Measurements from ENCODE around the gene HOXC4. TPM values are rescaled to one million over a fixed set of nuclear protein-coding genes. Genes with fewer than 3 reads are reported as not detected.

Gene HOXC4
- total and polyA plus RNA-seq, 2 donors (not counting 3 experiments of a cell fraction or from before 2014, with no cell fraction given): 0.06 to 0.58 TPM

DNA sequence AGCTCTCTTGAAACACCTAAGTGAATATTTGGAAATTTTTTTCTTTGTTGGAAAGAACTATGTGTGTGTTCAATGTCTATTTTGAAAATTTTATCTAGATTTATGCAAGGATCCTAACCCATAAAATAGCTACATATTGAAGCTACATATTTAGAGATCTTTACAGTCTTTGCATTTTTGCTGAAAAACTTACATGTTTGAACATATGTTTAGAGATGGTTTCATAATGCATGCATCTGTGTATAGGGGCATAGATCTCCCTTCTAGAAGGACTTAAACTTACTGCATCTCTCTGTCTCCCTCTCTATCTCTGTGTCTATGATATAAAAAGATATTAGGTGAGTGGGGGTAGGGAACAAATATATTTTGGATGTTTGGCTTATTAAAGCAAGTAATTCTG, 8.2 kb upstream of the HOXC4 start:
- POLR2A ChIA-PET: no interaction called here
- BruUV-seq (replicated peaks): no TSS peak

GRCh38 chr12:54045868-54046521, 7.6 kb upstream of the HOXC4 start:
- intact Hi-C loops (cut with micrococcal nuclease): no loop called here
- DNase-seq (ENCODE audit: low read depth, low spot score): no peak
- TF ChIP-seq EZH2 (IDR thresholded peaks at IDR 0.05; ENCODE audit: borderline replicate concordance, low read depth, low read length, severe bottlenecking): no peak
- TF ChIP-seq, protein P1, sequence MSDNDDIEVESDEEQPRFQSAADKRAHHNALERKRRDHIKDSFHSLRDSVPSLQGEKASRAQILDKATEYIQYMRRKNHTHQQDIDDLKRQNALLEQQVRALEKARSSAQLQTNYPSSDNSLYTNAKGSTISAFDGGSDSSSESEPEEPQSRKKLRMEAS (IDR thresholded peaks at IDR 0.05; ENCODE audit: insufficient read depth, insufficient read length): no peak
- no peak for TF ChIP-seq GATA2 (IDR thresholded peaks at IDR 0.05; ENCODE audit: insufficient read depth, insufficient read length, low read depth, low read length)
- TF ChIP-seq POLR2AphosphoS5 (IDR thresholded peaks at IDR 0.05; ENCODE audit: insufficient read depth, low read depth, low read length): no peak
- no peak for TF ChIP-seq POLR2A (IDR thresholded peaks at IDR 0.05; ENCODE audit: low read depth, low read length)
- no peak for TF ChIP-seq CTCF (IDR thresholded peaks at IDR 0.05; ENCODE audit: extremely low read depth in 1 of 2, insufficient read depth in 1 of 2, low read depth in 1 of 2, low read length in 2 of 2)
- TF ChIP-seq MYC (IDR thresholded peaks at IDR 0.05; ENCODE audit: low read depth, low read length): no peak
- no peak for TF ChIP-seq FOS (IDR thresholded peaks at IDR 0.05; ENCODE audit: borderline replicate concordance, insufficient read depth, low read length)
- TF ChIP-seq JUN (IDR thresholded peaks at IDR 0.05; ENCODE audit: borderline replicate concordance, insufficient read depth, insufficient read length, low read depth): no peak
- H3K4me2 ChIP-seq (ENCODE audit: insufficient read depth, low read length): no peak overlapping the region
- H3K79me2 ChIP-seq (ENCODE audit: control insufficient read depth, insufficient read depth, low read length): no peaks in the 10 kb centered on the region
- no peak overlapping the region for H2AFZ ChIP-seq (ENCODE audit: low read depth, low read length)
- no peak for FAIRE-seq
- no peaks in the 10 kb centered on the region for H4K20me1 ChIP-seq (replicated peaks; ENCODE audit: control insufficient read depth, extremely low read depth, insufficient read depth, low read length)
- H3K27me3 ChIP-seq (ENCODE audit: control insufficient read depth in 2 of 2, insufficient read depth in 2 of 2, low read length in 2 of 2): peaks cover 73 to 90% of the 10 kb centered on the region in 2 experiments
- CTCF ChIA-PET: interaction anchor here (0.9 to 1.1 kb wide), 2 partner anchors 8 to 14 kb away, joined by 3 to 4 read pairs; partner anchors contain the start of gene HOXC4
- H3K27ac ChIP-seq (ENCODE audit: insufficient read depth, low read depth, low read length): no peak overlapping the region
- dilution Hi-C loops (cut with MboI; ENCODE audit: extremely low pct_ligation_motif_present, low sequenced_read_pairs): no loop called here
- no peaks in the 10 kb centered on the region for H3K9me1 ChIP-seq (replicated peaks; ENCODE audit: control insufficient read depth, extremely low read depth, insufficient read depth, low read length)
- no peak overlapping the region for H3K9ac ChIP-seq (replicated peaks; ENCODE audit: extremely low read depth, insufficient read depth, low read length)
- no peak overlapping the region for H3K4me3 ChIP-seq (replicated peaks in 1 of 3; ENCODE audit: insufficient read depth in 1 of 3, low read depth in 1 of 3, low read length in 3 of 3)
- H3K4me1 ChIP-seq (ENCODE audit: control insufficient read depth, extremely low read depth, insufficient read depth, low read length): no peaks in the 10 kb centered on the region
- H3K9me3 ChIP-seq (replicated peaks; ENCODE audit: control insufficient read depth, insufficient read depth, low read length): no peaks in the 10 kb centered on the region
- H3K36me3 ChIP-seq (ENCODE audit: control insufficient read depth in 2 of 2, extremely low read depth in 1 of 2, insufficient read depth in 2 of 2, low read length in 2 of 2): no peaks in the 10 kb centered on the region
- no TSS peak for BruUV-seq (replicated peaks)
- POLR2A ChIA-PET: no interaction called here

More for the DNA sequence above, 8.2 kb upstream of the HOXC4 start:
- H3K27me3 ChIP-seq (ENCODE audit: control insufficient read depth in 2 of 2, insufficient read depth in 2 of 2, low read length in 2 of 2): peaks cover 71 to 88% of the 10 kb centered on the region in 2 experiments
- H3K79me2 ChIP-seq (ENCODE audit: control insufficient read depth, insufficient read depth, low read length): no peaks in the 10 kb centered on the region
- CTCF ChIA-PET: interaction anchor here (0.6 to 1.1 kb wide), 3 partner anchors 9 to 17 kb away, joined by 3 to 4 read pairs (median 4); partner anchors contain the start of gene HOXC4
- no peak overlapping the region for H3K9ac ChIP-seq (replicated peaks; ENCODE audit: extremely low read depth, insufficient read depth, low read length)
- no peaks in the 10 kb centered on the region for H3K4me1 ChIP-seq (ENCODE audit: control insufficient read depth, extremely low read depth, insufficient read depth, low read length)
- no peaks in the 10 kb centered on the region for H3K36me3 ChIP-seq (ENCODE audit: control insufficient read depth in 2 of 2, extremely low read depth in 1 of 2, insufficient read depth in 2 of 2, low read length in 2 of 2)
- no peaks in the 10 kb centered on the region for H4K20me1 ChIP-seq (replicated peaks; ENCODE audit: control insufficient read depth, extremely low read depth, insufficient read depth, low read length)
- H3K9me3 ChIP-seq (replicated peaks; ENCODE audit: control insufficient read depth, insufficient read depth, low read length): no peaks in the 10 kb centered on the region
- no peak overlapping the region for H3K27ac ChIP-seq (ENCODE audit: insufficient read depth, low read depth, low read length)
- no peak for TF ChIP-seq POLR2A (IDR thresholded peaks at IDR 0.05; ENCODE audit: low read depth, low read length)
- TF ChIP-seq GATA2 (IDR thresholded peaks at IDR 0.05; ENCODE audit: insufficient read depth, insufficient read length, low read depth, low read length): no peak
- no peak for DNase-seq (ENCODE audit: low read depth, low spot score)
- no peak overlapping the region for H3K4me3 ChIP-seq (replicated peaks in 1 of 3; ENCODE audit: insufficient read depth in 1 of 3, low read depth in 1 of 3, low read length in 3 of 3)
- no peak overlapping the region for H3K4me2 ChIP-seq (ENCODE audit: insufficient read depth, low read length)
- dilution Hi-C loops (cut with MboI; ENCODE audit: extremely low pct_ligation_motif_present, low sequenced_read_pairs) (no loop called here), intact Hi-C loops (cut with micrococcal nuclease) (no loop called here)
- no peak for FAIRE-seq
- H2AFZ ChIP-seq (ENCODE audit: low read depth, low read length): no peak overlapping the region
- H3K9me1 ChIP-seq (replicated peaks; ENCODE audit: control insufficient read depth, extremely low read depth, insufficient read depth, low read length): no peaks in the 10 kb centered on the region
